H1 (cell line): Measurements from ENCODE around the gene AOAH. TPM values are rescaled to one million over a fixed set of nuclear protein-coding genes. Genes with fewer than 3 reads are reported as not detected.

ENCODE experiments used
- CTCF ChIA-PET: fragments of 300-600 bp; sonication (Branson Sonifier 250); formaldehyde crosslinking; loops from one replicate; lab custom pipeline; 2021; ENCODE audit not compliant: partially characterized antibody; lab: Charles Lee
- POLR2A ChIA-PET: fragments of 300-600 bp; sonication (Branson Sonifier 250); formaldehyde crosslinking; loops from one replicate; lab custom pipeline; 2021; ENCODE audit warnings: inconsistent platforms; ENCODE audit not compliant: partially characterized antibody; lab: Charles Lee
- DNase-seq, 2 experiments: peaks; one replicate each; pipeline versions ENCODE4 v3.0.0 to v3.0.0-alpha.2; 2010 to 2022; ENCODE audit warnings: low spot score in 2 of 2, low read depth in 1 of 2, mixed read lengths in 1 of 2
- FAIRE-seq: peaks from 2 replicates; lab custom pipeline; 2011; peaks lifted over from hg19 to GRCh38; lab: Jason Lieb, UNC
- H2AFZ ChIP-seq: 2 replicates; pipeline ENCODE4 v1.8.1; 2012; ENCODE audit warnings: low read length, inconsistent platforms
- H2AK5ac ChIP-seq: 2 replicates; pipeline ENCODE4 v1.6.1; 2013; ENCODE audit warnings: low read depth, low read length
- H2BK120ac ChIP-seq: replicated peaks from 2 replicates; pipeline ENCODE3; 2013; ENCODE audit warnings: low read depth, low read length, inconsistent platforms
- H2BK12ac ChIP-seq: 2 replicates; pipeline ENCODE4 v1.6.1; 2013; ENCODE audit warnings: low read depth, low read length
- H2BK15ac ChIP-seq: 2 replicates; pipeline ENCODE4 v1.6.1; 2013; ENCODE audit warnings: low read length
- H2BK20ac ChIP-seq: 2 replicates; pipeline ENCODE4 v1.6.1; 2013; ENCODE audit warnings: low read length
- H2BK5ac ChIP-seq: 2 replicates; pipeline ENCODE4 v1.6.1; 2013; ENCODE audit warnings: low read depth, low read length
- H3K14ac ChIP-seq: 2 replicates; pipeline ENCODE4 v1.6.1; 2013; ENCODE audit warnings: inconsistent platforms; ENCODE audit not compliant: insufficient read length
- H3K18ac ChIP-seq: 2 replicates; pipeline ENCODE4 v1.6.1; 2013; ENCODE audit warnings: low read length; ENCODE audit errors: extremely low read depth
- H3K23ac ChIP-seq: 2 replicates; pipeline ENCODE4 v1.6.1; 2013; ENCODE audit warnings: inconsistent platforms; ENCODE audit not compliant: insufficient read length
- H3K23me2 ChIP-seq: 2 replicates; pipeline ENCODE4 v1.6.1; 2013; ENCODE audit warnings: low read depth, low read length
- H3K27ac ChIP-seq: 2 replicates; pipeline ENCODE4 v1.6.1; 2011; ENCODE audit warnings: low read depth, low read length, inconsistent platforms
- H3K27me3 ChIP-seq, 4 experiments: replicated peaks in 1 of 4; 1 replicate in 1 of 4; 2 replicates in 3 of 4; pipeline versions ENCODE4 v1.6.1 to v1.8.1; 2011 to 2013; ENCODE audit warnings: low read length in 3 of 4, mild to moderate bottlenecking in 3 of 4, inconsistent platforms in 2 of 4, mixed read lengths in 2 of 4, moderate library complexity in 1 of 4; ENCODE audit not compliant: control insufficient read depth in 3 of 4, insufficient read depth in 3 of 4; ENCODE audit errors: extremely low read depth in 1 of 4
- H3K36me3 ChIP-seq, 4 experiments: 2 replicates each; pipeline versions ENCODE4 v1.6.1 to v1.8.1; 2011 to 2013; ENCODE audit warnings: mild to moderate bottlenecking in 4 of 4, low read length in 3 of 4, moderate library complexity in 2 of 4, control low read depth in 1 of 4, inconsistent platforms in 1 of 4; ENCODE audit not compliant: insufficient read depth in 4 of 4, control insufficient read depth in 2 of 4
- H3K4ac ChIP-seq: replicated peaks from 2 replicates; pipeline ENCODE3; 2013; ENCODE audit warnings: low read length, low read depth, mixed read lengths, inconsistent platforms; ENCODE audit not compliant: insufficient read length
- H3K4me1 ChIP-seq, 4 experiments: replicated peaks in 1 of 4; 1 replicate in 1 of 4; 2 replicates in 3 of 4; pipeline versions ENCODE4 v1.6.1 to v1.8.1; 2011 to 2013; ENCODE audit warnings: low read length in 3 of 4, inconsistent platforms in 2 of 4, mixed read lengths in 1 of 4; ENCODE audit not compliant: insufficient read depth in 4 of 4, control insufficient read depth in 3 of 4
- H3K4me2 ChIP-seq, 2 experiments: 2 replicates each; pipeline versions ENCODE4 v1.6.1 to v1.8.1; 2011 to 2013; ENCODE audit warnings: low read depth in 2 of 2, low read length in 2 of 2, control low read depth in 1 of 2, inconsistent platforms in 1 of 2, mild to moderate bottlenecking in 1 of 2; ENCODE audit not compliant: insufficient read depth in 1 of 2
- H3K4me3 ChIP-seq, 4 experiments: fragments of 200-600, 300-600 bp in 1 of 4; sonication (generic), shearing (Covaris generic), sonication (Bioruptor Twin) in 1 of 4; 2 replicates each; pipeline versions ENCODE4 v1.5.1 to v1.8.1; 2011 to 2016; ENCODE audit warnings: low read length in 4 of 4, low read depth in 3 of 4, control low read depth in 2 of 4, inconsistent platforms in 2 of 4, mild to moderate bottlenecking in 2 of 4, mixed read lengths in 1 of 4, moderate library complexity in 1 of 4; ENCODE audit not compliant: insufficient read depth in 2 of 4; ENCODE audit errors: extremely low read depth in 1 of 4
- H3K56ac ChIP-seq: replicated peaks from 2 replicates; pipeline ENCODE3; 2013; ENCODE audit warnings: low read depth, mild to moderate bottlenecking, mixed read lengths, low read length, inconsistent platforms; ENCODE audit not compliant: insufficient read length
- H3K79me1 ChIP-seq: 2 replicates; pipeline ENCODE4 v1.6.1; 2013; ENCODE audit warnings: low read depth, low read length, control low read depth
- H3K79me2 ChIP-seq, 2 experiments: 2 replicates each; pipeline versions ENCODE4 v1.6.1 to v1.8.1; 2012 to 2013; ENCODE audit warnings: low read length in 2 of 2, mild to moderate bottlenecking in 2 of 2, inconsistent platforms in 1 of 2; ENCODE audit not compliant: insufficient read depth in 2 of 2, control insufficient read depth in 1 of 2
- H3K9ac ChIP-seq, 4 experiments: replicated peaks in 1 of 4; 1 replicate in 1 of 4; 2 replicates in 3 of 4; pipeline versions ENCODE4 v1.6.1 to v1.8.1; 2011 to 2013; ENCODE audit warnings: low read depth in 3 of 4, low read length in 3 of 4, control low read depth in 2 of 4, mild to moderate bottlenecking in 2 of 4, moderate library complexity in 2 of 4, inconsistent platforms in 1 of 4; ENCODE audit errors: extremely low read depth in 1 of 4
- H3K9me3 ChIP-seq, 2 experiments: 2 replicates each; pipeline versions ENCODE4 v1.6.1 to v1.8.1; 2012 to 2013; ENCODE audit warnings: mild to moderate bottlenecking in 2 of 2, moderate library complexity in 2 of 2, control low read depth in 1 of 2, inconsistent platforms in 1 of 2, low read depth in 1 of 2, low read length in 1 of 2, mixed read lengths in 1 of 2; ENCODE audit not compliant: insufficient read depth in 2 of 2
- H4K20me1 ChIP-seq, 2 experiments: replicated peaks in 1 of 2; 2 replicates each; pipeline versions ENCODE3 to v1.8.1; 2011 to 2013; ENCODE audit warnings: inconsistent platforms in 2 of 2, low read length in 2 of 2, mild to moderate bottlenecking in 1 of 2; ENCODE audit not compliant: insufficient read depth in 2 of 2, control insufficient read depth in 1 of 2
- H4K5ac ChIP-seq: 2 replicates; pipeline ENCODE4 v1.6.1; 2013; ENCODE audit warnings: low read length, low read depth, mixed read lengths, inconsistent platforms; ENCODE audit not compliant: insufficient read length
- H4K8ac ChIP-seq: 2 replicates; pipeline ENCODE4 v1.8.0; 2013; ENCODE audit warnings: mild to moderate bottlenecking, moderate library complexity, low read length, inconsistent platforms; ENCODE audit not compliant: insufficient read depth; ENCODE audit errors: extremely low read depth
- H4K91ac ChIP-seq: replicated peaks from 2 replicates; pipeline ENCODE3; 2013; ENCODE audit warnings: low read length, mixed read lengths, inconsistent platforms; ENCODE audit not compliant: insufficient read length
- CHD2 ChIP-seq: IDR thresholded peaks from 2 replicates; pipeline ENCODE4 v1.6.1; 2012; ENCODE audit warnings: low read length, improper control_type of control experiment
- CREB1 ChIP-seq: IDR thresholded peaks from 2 replicates; pipeline ENCODE4 v1.6.1; 2012; ENCODE audit warnings: inconsistent platforms
- RBBP5 ChIP-seq: IDR thresholded peaks from 2 replicates; pipeline ENCODE4 v1.7.1; 2012; ENCODE audit warnings: low read depth, mild to moderate bottlenecking, inconsistent platforms, low read length, moderate library complexity, borderline replicate concordance
- RFX5 ChIP-seq: IDR thresholded peaks from 2 replicates; pipeline ENCODE4 v1.6.1; 2011; ENCODE audit warnings: low read depth, low read length, improper control_type of control experiment, borderline replicate concordance
- RNF2 ChIP-seq: fragments of 200-900, 300-1000 bp; sonication (generic); IDR thresholded peaks from 2 replicates; pipeline ENCODE4 v1.7.1; 2016; ENCODE audit warnings: borderline replicate concordance, low read depth, mild to moderate bottlenecking, antibody characterized with exemption, low read length; ENCODE audit not compliant: poor library complexity, severe bottlenecking; ENCODE audit errors: missing control alignments
- SAP30 ChIP-seq: fragments of 300-600 bp; sonication (generic); IDR thresholded peaks from 2 replicates; pipeline ENCODE4 v1.7.1; 2012; ENCODE audit warnings: low read length, moderate library complexity, mild to moderate bottlenecking, inconsistent platforms; ENCODE audit not compliant: insufficient read depth, insufficient replicate concordance
- SIX5 ChIP-seq: IDR thresholded peaks from 2 replicates; pipeline ENCODE4 v1.6.1; 2011; ENCODE audit warnings: mild to moderate bottlenecking, low read depth, low read length
- SP2 ChIP-seq: IDR thresholded peaks from 2 replicates; pipeline ENCODE4 v1.6.1; 2012; ENCODE audit warnings: mild to moderate bottlenecking, low read length, inconsistent platforms
- SP4 ChIP-seq: IDR thresholded peaks from 2 replicates; pipeline ENCODE4 v1.6.1; 2012; ENCODE audit warnings: low read length, inconsistent platforms
- ZNF274 ChIP-seq: IDR thresholded peaks from 2 replicates; pipeline ENCODE4 v1.7.0; 2012; ENCODE audit warnings: low read length, borderline replicate concordance; ENCODE audit errors: extremely low read depth
- WGBS, 2 experiments: shearing (Covaris generic) in 1 of 2; methylation state at CpG; one replicate each; pipeline versions ENCODE4 v1.1.6 to v1.1.7; 2013 to 2015; ENCODE audit warnings: low lambda C conversion rate in 2 of 2, mixed read lengths in 2 of 2, inconsistent platforms in 1 of 2, low coverage in 1 of 2, missing lambda C conversion rate in 1 of 2; ENCODE audit not compliant: insufficient replicate concordance in 2 of 2, insufficient coverage in 1 of 2, insufficient read length in 1 of 2; ENCODE audit errors: extremely low coverage in 1 of 2, missing lambda C conversion rate in 1 of 2; 5-methylcytosine and 5-hydroxymethylcytosine counted together
- polyA plus RNA-seq, 7 experiments: library from polyadenylated mRNA; depleted of rRNA in 3 of 7; stranded (reverse) in 5 of 7; unstranded in 2 of 7; fragments of >200 nt in 5 of 7; fragments of 200-250 nt in 2 of 7; gene quantifications; 1 replicate in 5 of 7; 2 replicates in 1 of 7; 4 replicates in 1 of 7; pipeline versions ENCODE4 v1.2.1 to v1.2.3, GENCODE V29; 2011 to 2013; ENCODE audit warnings: missing spikeins in 2 of 7, mixed read lengths in 2 of 7
- total RNA-seq: library from RNA; stranded (reverse); fragmentation: NEBNext Ultra II Directional; extraction: Animal tissue kit (Norgen Biotek cat#: 25700); gene quantifications from 2 replicates; pipeline ENCODE4 v1.2.1, GENCODE V29; 2021
- TF ChIP-seq, protein P1 (sequence below): IDR thresholded peaks from 2 replicates; pipeline ENCODE4 v1.6.1; 2011; ENCODE audit warnings: low read depth, mild to moderate bottlenecking, low read length; ENCODE audit not compliant: insufficient read depth

AOAH gene
- total and polyA plus RNA-seq, 2 of the 8 experiments (the other 6 are each of a cell fraction or from before 2014, with no cell fraction given), result 0.08 TPM; not detected in 1

DNA sequence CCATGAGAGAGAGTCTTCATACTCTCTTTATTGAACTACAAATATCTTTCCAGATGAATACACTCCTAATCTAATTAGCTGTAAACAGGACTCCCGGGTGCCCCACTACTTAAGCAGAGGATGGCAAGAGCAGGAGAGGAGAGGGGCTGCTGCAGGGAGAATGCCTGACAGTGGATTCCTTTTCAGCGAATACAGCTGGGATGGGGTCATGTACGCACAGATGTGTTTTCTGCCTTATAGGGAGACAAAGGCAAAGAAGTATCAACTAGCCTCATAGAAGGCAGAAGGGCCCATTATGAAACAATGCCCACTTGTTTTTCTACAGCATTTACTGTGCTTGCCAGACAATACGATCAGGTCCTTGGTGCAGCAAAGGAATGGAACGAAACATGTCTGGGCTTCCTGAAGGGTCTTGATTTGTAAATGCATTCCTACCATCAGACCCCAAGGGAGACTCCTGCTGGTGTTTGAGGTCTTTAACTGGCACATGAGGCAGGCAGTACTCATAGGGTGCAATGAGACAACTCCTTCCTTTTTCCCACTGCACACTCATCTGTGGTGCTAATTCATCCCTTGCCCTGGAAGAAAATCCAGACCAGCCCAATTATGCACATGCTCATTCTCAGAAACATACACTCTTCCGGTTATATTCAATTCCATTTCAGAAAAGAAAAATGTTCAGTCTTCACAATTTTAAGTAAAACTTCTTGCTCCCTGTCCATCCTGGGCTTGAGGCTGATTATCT is 117.1 kb downstream of the AOAH start:
- POLR2A ChIA-PET, result no interaction called here
- DNase-seq, result no peak
- WGBS, 2 experiments, result 78% methylated on average over 6 of the region's 6 CpGs; no CpG with 5 or more reads in 1 of the 2 experiments
- H3K23ac ChIP-seq, result no peak overlapping the region
- H2BK12ac ChIP-seq, result no peak overlapping the region
- H3K9ac ChIP-seq, result no peak overlapping the region
- no peaks in the 10 kb centered on the region for H3K9me3 ChIP-seq
- H2AFZ ChIP-seq, result no peak overlapping the region
- no peaks in the 10 kb centered on the region for H3K27me3 ChIP-seq
- H3K79me2 ChIP-seq, result no peaks in the 10 kb centered on the region
- H3K4ac ChIP-seq, result no peak overlapping the region
- CTCF ChIA-PET, result interaction anchor here (0.9 to 2.5 kb wide), 3 partner anchors 49 to 120 kb away, joined by 3 to 10 read pairs (median 4); no protein-coding TSS in a partner anchor
- no peaks in the 10 kb centered on the region for H3K79me1 ChIP-seq
- no peak overlapping the region for H3K4me3 ChIP-seq
- H3K23me2 ChIP-seq, result no peaks in the 10 kb centered on the region
- H3K56ac ChIP-seq, result no peak overlapping the region
- no peak overlapping the region for H4K91ac ChIP-seq
- no peak overlapping the region for H4K8ac ChIP-seq
- H3K4me1 ChIP-seq, result peaks cover 0 to 5% (median 0%) of the 10 kb centered on the region in 4 experiments; a peak in 3 of 7 replicates
- no peaks in the 10 kb centered on the region for H4K20me1 ChIP-seq
- FAIRE-seq, result no peak
- H2BK120ac ChIP-seq, result no peak overlapping the region
- no peak overlapping the region for H3K27ac ChIP-seq
- no peak overlapping the region for H3K14ac ChIP-seq
- H2AK5ac ChIP-seq, result no peak overlapping the region
- TF ChIP-seq RBBP5 (no peak), SP2 (no peak), RFX5 (no peak), CHD2 (no peak), RNF2 (no peak), SIX5 (no peak), SP4 (no peak), ZNF274 (no peak), SAP30 (no peak), CREB1 (no peak)
- TF ChIP-seq, protein P1, sequence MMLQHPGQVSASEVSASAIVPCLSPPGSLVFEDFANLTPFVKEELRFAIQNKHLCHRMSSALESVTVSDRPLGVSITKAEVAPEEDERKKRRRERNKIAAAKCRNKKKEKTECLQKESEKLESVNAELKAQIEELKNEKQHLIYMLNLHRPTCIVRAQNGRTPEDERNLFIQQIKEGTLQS, result no peak
- no peak overlapping the region for H2BK20ac ChIP-seq
- H4K5ac ChIP-seq, result no peak overlapping the region
- no peak overlapping the region for H2BK15ac ChIP-seq
- H3K18ac ChIP-seq, result no peak overlapping the region
- no peak overlapping the region for H2BK5ac ChIP-seq
- no peak overlapping the region for H3K4me2 ChIP-seq
- no peaks in the 10 kb centered on the region for H3K36me3 ChIP-seq
